HG03378 (cell line): ENCODE measurements around the gene MTCL1.

Source experiments
- ATAC-seq: cut with Tn5 transposase; IDR thresholded peaks from one replicate; pipeline ENCODE4 v1.9.1; 2021; ENCODE audit warnings: mild to moderate bottlenecking, moderate library complexity; ENCODE audit not compliant: unreplicated experiment

The MTCL1 gene

GRCh38 chr18:8686611-8687010, 18.7 kb upstream of the MTCL1 start:
- ATAC-seq = no peak

DNA sequence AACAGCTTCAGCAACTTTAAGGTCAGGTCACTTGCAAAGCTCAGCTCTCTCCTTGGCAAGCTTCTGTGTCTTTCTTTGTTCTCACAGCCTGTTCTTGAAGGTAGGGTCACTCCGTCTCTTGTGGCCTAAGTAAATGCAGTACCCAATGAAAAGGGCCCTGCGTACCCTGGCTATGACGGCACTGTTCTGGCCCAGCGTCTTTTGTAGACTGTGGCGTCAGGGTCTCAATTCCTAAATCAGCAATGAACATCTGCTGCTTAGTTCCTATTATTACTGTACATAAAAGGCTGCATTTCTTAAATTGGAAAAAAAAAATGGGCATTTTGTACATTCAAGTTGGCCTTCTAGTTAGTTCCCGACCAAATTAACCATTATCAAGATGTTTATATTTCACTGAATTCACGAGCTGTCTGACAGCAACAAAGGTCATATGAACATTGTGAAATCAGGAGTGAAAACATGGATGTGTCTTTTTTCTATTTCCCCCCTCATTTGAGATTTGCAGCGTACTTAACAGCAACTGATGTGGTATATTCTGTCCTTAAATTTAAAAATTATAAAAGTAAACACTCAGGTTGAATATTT, 17.0 kb upstream of the MTCL1 start:
- no peak for ATAC-seq

DNA sequence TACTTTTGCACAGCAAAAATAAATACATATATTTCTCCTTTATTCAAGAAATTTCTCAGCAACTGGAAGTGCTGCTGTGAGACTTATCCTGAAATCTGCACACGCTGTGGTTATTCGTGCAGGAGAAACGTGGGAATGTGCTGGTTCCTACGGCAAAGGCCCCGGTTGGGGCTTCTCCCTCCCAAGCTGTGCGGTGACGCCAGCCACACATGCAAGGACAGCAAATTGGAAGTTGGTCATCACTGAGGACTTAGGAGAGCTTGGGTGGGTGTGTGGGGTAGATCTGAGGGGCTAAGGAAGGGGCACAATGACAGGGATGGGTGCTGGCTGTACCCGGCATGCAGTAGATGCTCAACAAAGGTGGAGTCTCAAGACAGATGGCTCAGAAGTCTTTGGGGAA, 16.5 kb upstream of the MTCL1 start:
- no peak for ATAC-seq

GRCh38 chr18:8689517-8689916, 15.8 kb upstream of the MTCL1 start:
- no peak for ATAC-seq

- no peak for ATAC-seq
These were observed 10.5 kb upstream of the MTCL1 start for GRCh38 chr18:8694891-8695290.

DNA sequence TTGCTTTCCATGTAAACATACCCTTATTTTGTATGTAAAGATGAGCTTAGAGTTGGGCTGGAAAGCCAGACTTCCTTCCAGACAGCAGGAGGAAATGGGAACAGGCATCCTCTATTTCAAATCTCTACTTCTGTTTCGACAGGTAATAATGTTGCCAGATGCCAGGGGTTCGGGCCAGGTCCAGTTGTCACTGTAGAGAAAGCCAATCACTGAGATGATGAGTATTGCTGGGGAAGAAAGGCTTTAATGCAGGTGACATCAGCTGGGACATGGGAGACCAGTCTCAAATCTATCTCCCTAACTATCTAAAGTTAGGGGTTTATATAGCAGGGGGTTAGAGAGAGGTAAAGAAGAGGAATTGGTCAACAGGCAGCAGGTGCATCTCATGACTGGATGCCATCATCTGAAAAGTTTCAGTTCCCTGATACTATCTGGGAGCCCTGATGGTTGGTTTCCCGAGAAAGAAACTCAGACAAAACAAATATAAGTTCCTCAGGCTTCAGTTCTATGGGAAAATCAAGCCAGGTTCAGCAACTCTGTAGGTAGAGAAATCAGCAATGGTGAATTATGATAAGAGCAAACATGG, 9.3 kb upstream of the MTCL1 start:
- peak; percentile 73 for ATAC-seq

DNA sequence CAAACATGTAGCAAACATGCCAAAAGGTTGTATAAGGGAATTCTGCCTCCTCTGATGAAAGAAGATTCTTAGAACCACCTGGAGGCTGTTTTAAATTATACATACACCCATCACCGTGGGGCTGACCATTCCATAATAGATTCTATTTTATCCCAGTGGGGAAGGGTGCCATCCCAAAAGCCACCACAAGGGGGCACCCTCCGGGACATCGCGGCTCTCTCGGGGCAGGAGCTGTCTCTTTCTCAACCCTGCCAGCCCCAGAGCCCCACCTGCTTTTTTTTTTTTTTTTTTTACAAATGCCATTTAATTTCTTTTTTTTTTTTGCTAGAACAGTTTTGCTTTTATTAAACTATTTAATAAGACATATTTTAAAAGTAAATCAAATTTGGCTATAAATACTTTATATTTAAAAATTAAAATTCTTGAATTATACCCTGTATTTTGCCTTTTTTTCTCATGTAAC, 8.6 kb upstream of the MTCL1 start:
- peak; percentile 58 for ATAC-seq

DNA sequence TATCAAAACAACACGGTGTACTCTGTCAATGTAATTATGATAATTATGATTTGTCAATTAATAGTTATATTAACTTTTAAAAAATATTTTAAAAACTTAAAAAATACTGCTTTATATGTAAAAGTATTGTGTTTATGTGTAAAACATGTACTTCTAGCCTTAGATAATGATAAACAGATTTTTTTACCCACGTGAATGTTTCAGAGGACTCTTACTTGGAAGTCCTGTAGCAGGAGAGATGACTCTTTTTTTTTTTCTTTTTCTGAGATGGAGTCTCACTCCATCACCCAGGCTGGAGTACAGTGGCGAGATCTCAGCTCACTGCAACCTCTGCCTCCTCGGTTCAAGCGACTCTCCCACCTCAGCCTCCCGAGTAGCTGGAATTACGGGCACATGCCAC, 6.2 kb upstream of the MTCL1 start:
- no peak for ATAC-seq

DNA sequence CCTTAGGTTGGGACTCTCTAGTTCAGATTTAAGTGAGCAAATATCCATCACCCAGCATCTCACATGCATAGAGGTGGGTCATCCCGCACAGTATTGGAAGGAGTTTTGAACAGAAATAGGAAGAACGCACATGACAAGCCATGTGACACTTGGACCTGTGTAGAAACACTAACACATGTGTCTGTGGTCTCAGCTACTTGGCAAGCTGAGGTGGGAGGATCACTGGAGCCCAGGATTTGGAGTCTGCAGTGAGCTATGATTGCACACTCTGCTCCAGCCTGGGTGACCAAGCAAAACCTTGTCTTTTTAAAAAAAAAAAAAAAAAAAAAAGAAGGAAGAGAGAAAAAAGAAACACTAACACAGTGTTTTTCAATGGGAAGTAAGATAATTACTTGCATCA, 5.4 kb upstream of the MTCL1 start:
- no peak for ATAC-seq

GRCh38 chr18:8701546-8702118, 3.7 kb upstream of the MTCL1 start:
- no peak for ATAC-seq

- no peak for ATAC-seq
These were observed 2.7 kb upstream of the MTCL1 start for GRCh38 chr18:8702668-8703067.

GRCh38 chr18:8703092-8703709, 2.2 kb upstream of the MTCL1 start:
- no peak for ATAC-seq

DNA sequence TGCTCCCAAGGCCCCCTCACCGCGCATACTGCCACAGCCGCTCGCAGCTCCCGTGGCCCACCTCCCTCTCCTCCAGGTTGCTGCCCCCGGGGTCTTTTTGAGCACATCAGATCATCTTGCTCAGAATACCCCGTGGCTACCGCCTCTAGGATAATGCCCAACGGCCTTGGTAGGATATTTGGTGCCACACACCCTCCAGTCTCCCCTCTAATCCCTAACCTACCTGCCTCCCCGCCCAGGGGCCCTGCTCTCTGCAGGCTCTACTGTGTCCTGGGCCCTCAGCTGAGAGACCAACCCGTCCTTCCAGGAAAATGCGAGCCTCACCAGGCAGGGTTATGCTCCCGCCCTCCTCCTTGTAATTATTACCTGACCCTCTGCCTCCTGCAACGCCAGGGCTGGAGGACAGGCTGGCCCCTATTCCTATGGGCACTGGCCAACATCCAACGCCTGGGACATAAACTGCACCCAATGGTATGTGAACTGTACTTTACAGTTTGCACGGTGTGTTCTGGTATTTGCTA, 1.5 kb upstream of the MTCL1 start:
- ATAC-seq = no peak

- ATAC-seq = peak; percentile 69
These were observed 757 bp upstream of the MTCL1 start for GRCh38 chr18:8704361-8705237.

GRCh38 chr18:8705961-8706790, 820 bp downstream of the MTCL1 start:
- ATAC-seq = no peak

GRCh38 chr18:8706791-8707555, 1.6 kb downstream of the MTCL1 start:
- ATAC-seq = no peak

DNA sequence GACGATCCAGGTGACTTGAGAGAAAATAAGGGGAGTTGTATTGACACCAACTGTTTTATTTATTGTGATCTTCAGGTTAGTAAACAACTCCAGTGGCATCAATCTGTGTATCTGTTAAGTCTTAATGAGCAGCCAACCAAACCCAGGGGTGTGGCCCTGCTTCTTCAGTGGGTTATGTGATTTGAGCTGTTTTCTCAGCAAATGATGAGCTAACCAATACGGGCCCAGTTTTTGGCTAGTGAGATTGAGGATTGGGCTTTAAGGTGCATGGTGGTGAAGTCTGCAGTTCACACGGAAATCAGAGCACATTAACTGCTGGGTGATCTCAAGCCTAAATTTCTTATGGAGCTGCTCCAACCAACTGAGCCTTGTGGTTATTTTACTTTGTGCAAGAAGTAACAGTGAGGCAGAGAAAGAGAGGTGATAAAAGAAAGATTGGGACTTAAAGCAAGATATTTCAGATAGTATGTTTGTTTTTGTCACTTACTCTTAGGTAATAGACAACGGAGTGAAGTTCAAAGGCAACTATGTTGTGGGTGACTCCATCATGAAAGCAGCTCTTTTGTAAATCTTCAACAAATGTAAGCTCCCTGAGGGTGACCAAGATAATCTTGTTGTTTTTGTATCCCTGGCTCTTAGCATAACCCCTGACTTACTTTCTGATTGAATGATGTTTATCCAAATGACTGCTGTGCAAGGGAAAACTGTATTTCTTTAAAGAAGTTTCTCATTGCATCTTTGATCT, 2.4 kb downstream of the MTCL1 start:
- no peak for ATAC-seq

GRCh38 chr18:8708670-8709069, 3.3 kb downstream of the MTCL1 start:
- no peak for ATAC-seq
